ENCODE results near the gene PLGRKT. TPM values are rescaled to one million over a fixed set of nuclear protein-coding genes. Genes with fewer than 3 reads are reported as not detected.

The PLGRKT gene
- total RNA-seq: 30.5 and 32.8 TPM in 2 replicates

GRCh38 chr9:5437254-5438216, at the start of gene PLGRKT:
Gene PLGRKT, minus strand, starts transcription at chr9:5437925. Its CDS starts 5,948 bp downstream, at chr9:5431977.

GRCh38 chr9:5450359-5451091, 12.8 kb upstream of the PLGRKT start, which contains the start of gene CD274:
Gene CD274, plus strand, starts transcription at chr9:5450542. Its CDS starts 5,572 bp downstream, at chr9:5456114.

GRCh38 chr9:5338992-5339981, 98.4 kb downstream of the PLGRKT start, which contains the start of gene RLN1:
Gene RLN1, minus strand, starts transcription at chr9:5339876. Its CDS starts 130 bp downstream, at chr9:5339746.

Other genes with a start within 250 kb of the PLGRKT start
- 1.0 TPM in 1 of 2 replicates, not detected in the other for gene INSL4, start 206.5 kb downstream of the PLGRKT start, total RNA-seq
- 0.56 and 1.3 TPM in 2 replicates for gene RLN2, start 133.2 kb downstream of the PLGRKT start, total RNA-seq
- gene RLN1, start 98.0 kb downstream of the PLGRKT start, total RNA-seq: 1.5 TPM in 1 of 2 replicates, not detected in the other
- gene CD274, start 12.6 kb upstream of the PLGRKT start, total RNA-seq: 4.8 and 5.3 TPM in 2 replicates
- 0.19 and 0.71 TPM in 2 replicates for gene PDCD1LG2, start 72.6 kb upstream of the PLGRKT start, total RNA-seq
- gene RIC1, start 191.2 kb upstream of the PLGRKT start, total RNA-seq: 14.8 and 20.2 TPM in 2 replicates

All from airway epithelial cell (primary cell).